Ovary (tissue), 9 donors: ENCODE results near the gene CYP21A2. TPM values are rescaled to one million over a fixed set of nuclear protein-coding genes. Genes with fewer than 3 reads are reported as not detected.

Source experiments
- DNase-seq, 5 donors: peaks; one replicate each; pipeline ENCODE4 v3.0.0-alpha.2; 2019 to 2020
- H3K27ac ChIP-seq, 2 donors: fragments of 200-600 bp; one replicate each; pipeline versions ENCODE4 v1.5.1 to v1.8.0; 2019 to 2022
- H3K27me3 ChIP-seq: fragments of 200-600 bp; one replicate; pipeline ENCODE4 v1.8.0; 2022
- H3K36me3 ChIP-seq: fragments of 200-600 bp; sonication (generic); one replicate; pipeline ENCODE4 v1.5.1; 2019
- H3K4me1 ChIP-seq: one replicate; pipeline ENCODE4 v1.8.1; 2013; ENCODE audit warnings: mild to moderate bottlenecking, moderate library complexity; ENCODE audit not compliant: insufficient read depth
- H3K4me3 ChIP-seq: fragments of 200-600 bp; sonication (generic); one replicate; pipeline ENCODE4 v1.5.1; 2017
- H3K9me3 ChIP-seq, 2 donors: fragments of 200-600 bp in 1 of 2; sonication (generic) in 1 of 2; one replicate each; pipeline versions ENCODE4 v1.5.1 to v1.8.1; 2013 to 2019; ENCODE audit warnings: mild to moderate bottlenecking in 1 of 2, moderate library complexity in 1 of 2
- CTCF ChIP-seq, 3 donors: fragments of 450-650 bp in 2 of 3; fragments of 200-600 bp in 1 of 3; IDR thresholded peaks; one replicate each; pipeline versions ENCODE4 v1.5.1 to v1.8.0; 2016 to 2022; ENCODE audit warnings: antibody characterized with exemption in 3 of 3, mild to moderate bottlenecking in 1 of 3
- EP300 ChIP-seq: sonication (generic); formaldehyde crosslinking; IDR thresholded peaks from one replicate; pipeline ENCODE4 v1.6.1; 2017; ENCODE audit warnings: antibody characterized with exemption
- POLR2A ChIP-seq: fragments of 450-650 bp; IDR thresholded peaks from one replicate; pipeline ENCODE4 v1.6.1; 2017; ENCODE audit warnings: antibody characterized with exemption, mild to moderate bottlenecking, moderate library complexity
- WGBS, 3 donors: extraction: QIAGEN DNeasy Blood & Tissue Kit in 1 of 3; methylation state at CpG; one replicate each; pipeline versions ENCODE4 v1.1.5 to v1.1.7; 2013 to 2017; 5-methylcytosine and 5-hydroxymethylcytosine counted together
- intact Hi-C, 4 donors: fragments of 100-400 bp; cut with DNase I; formaldehyde crosslinking; loops; one replicate each; pipeline versions ENCODE4 v1.11.0 to v1.15.1; 2022 to 2023
- polyA plus RNA-seq, 2 donors: library from polyadenylated mRNA; stranded (reverse); fragments of 200-250 nt in 1 of 2; fragments of 350-450 nt in 1 of 2; fragmentation: Illumina TruSeq in 1 of 2; extraction: RNeasy Lipid Tissue Mini Kit (QIAGEN cat#74804) in 1 of 2; gene quantifications; one replicate each; pipeline ENCODE4 v1.2.3, GENCODE V29; 2013 to 2014
- small RNA-seq: library from RNA; depleted of rRNA; stranded (forward); fragments of <200 nt; gene quantifications from one replicate; pipeline ENCODE3, GENCODE V24; 2016
- total RNA-seq, 7 donors: library from RNA; depleted of rRNA in 2 of 7; stranded (reverse); fragments of >200 nt in 2 of 7; fragmentation: NEBNext Ultra II Directional in 3 of 7; extraction: Animal tissue kit (Norgen Biotek cat#: 25700) in 3 of 7; gene quantifications; one replicate each; pipeline versions ENCODE4 v1.1.0 to v1.2.4, GENCODE V29; 2016 to 2023
- donor health status: DM: no; HTN: no; CAD: no; lungs with moderate emphysema.
- donor health status: DM: no; HTN: no; CAD: no.
- donor health status: Bipolar disorder and iron deficiency.
- donor health status: DM: yes; HTN: yes; CAD: no.
- donor health status: DM: no; HTN: no; CAD: no.
- donor health status: DM: yes; HTN: yes; CAD: no.

The CYP21A2 gene
- total and polyA plus RNA-seq, 9 donors: 1.9 to 21.7 (median 7.5) TPM

DNA sequence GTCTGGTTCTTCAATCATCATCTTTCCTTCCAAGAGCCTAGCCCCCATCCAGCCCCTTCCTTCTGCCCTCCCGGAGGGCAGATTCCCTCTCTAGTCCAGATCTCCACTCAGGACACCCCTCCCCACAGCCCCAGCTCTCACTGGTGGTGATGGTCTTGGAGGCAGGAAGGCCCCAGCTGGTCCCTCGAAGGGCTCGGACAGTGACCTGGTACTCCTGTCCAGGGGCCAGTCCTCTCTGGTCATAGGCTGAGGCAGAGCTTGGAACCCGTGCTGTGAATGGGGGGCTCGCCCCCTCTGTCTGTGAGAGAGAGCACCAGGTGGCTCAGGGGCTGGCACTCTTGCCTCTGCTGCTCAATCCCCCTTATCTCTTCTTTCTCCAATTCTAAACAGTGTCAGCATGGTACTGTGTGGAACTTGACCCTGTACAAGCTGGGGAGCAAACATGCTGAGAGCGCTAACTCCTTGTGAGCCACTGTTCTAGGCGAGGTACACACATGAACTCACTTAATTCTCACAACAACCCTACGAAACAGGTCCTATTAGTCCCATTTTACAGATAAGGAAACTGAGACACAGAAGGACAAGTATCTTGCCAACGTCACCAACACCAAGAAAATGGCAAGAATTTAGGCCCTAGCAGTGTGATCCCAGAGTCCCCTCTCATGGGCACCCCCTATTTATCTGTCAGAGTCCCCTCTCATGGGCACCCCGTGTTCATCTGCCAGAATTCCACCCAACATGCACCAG is 51.0 kb downstream of the CYP21A2 start:
- Histone ChIP-seq H3K4me1 (peaks cover 31% of the 10 kb centered on the region), H3K4me3 (no peak overlapping the region), H3K9me3 (no peaks in the 10 kb centered on the region), H3K27me3 (no peaks in the 10 kb centered on the region), H3K36me3 (no peaks in the 10 kb centered on the region), H3K27ac (peak overlapping the region in 1 of 2 donors; percentile 87)
- 79 to 81% (median 80%) methylated on average over 10 of the region's 10 CpGs for WGBS, 3 donors
- no peak for TF ChIP-seq CTCF (IDR thresholded peaks at IDR 0.05)
- no peak for TF ChIP-seq EP300
- no peak for TF ChIP-seq POLR2A
- peak in 1 of 5 donors; percentile 33 for DNase-seq
- intact Hi-C loops: loop anchor here in 1 of 4 donors (10.0 kb wide), 1 partner anchor 66 kb away; the partner anchor contains the start of genes PPT2 and PRRT1

Small RNA genes within 50 kb of the gene (small RNA-seq; reads per million reads assigned to genes)
- gene RNA5SP206: not detected

Other genes with a start within 250 kb of the CYP21A2 start
- 10 to 100 TPM; 16.0 to 73.6 (median 44.1) TPM for gene VARS1, start 242.7 kb upstream of the CYP21A2 start, total RNA-seq
- 10 to 100 TPM; 21.1 to 29.8 TPM for gene VARS1, start 242.7 kb upstream of the CYP21A2 start, polyA plus RNA-seq
- 10 to 100 TPM; 35.9 to 58.3 (median 47.5) TPM for gene LSM2, start 231.4 kb upstream of the CYP21A2 start, total RNA-seq
- gene LSM2, start 231.4 kb upstream of the CYP21A2 start, polyA plus RNA-seq: 10 to 100 TPM; 51.2 to 90.7 TPM
- 1 to 10 TPM; 1.3 to 6.1 (median 3.9) TPM for gene HSPA1L, start 223.1 kb upstream of the CYP21A2 start, total RNA-seq
- 1 to 10 TPM; 3.2 to 6.1 TPM for gene HSPA1L, start 223.1 kb upstream of the CYP21A2 start, polyA plus RNA-seq
- gene HSPA1A, start 222.9 kb upstream of the CYP21A2 start, total RNA-seq: 100 to 1,000 TPM in 5 of 7 donors, 10 to 100 TPM in 2; 51.5 to 340 (median 140) TPM
- 10 to 100 TPM; 44.6 to 83.1 TPM for gene HSPA1A, start 222.9 kb upstream of the CYP21A2 start, polyA plus RNA-seq
- gene HSPA1B, start 210.7 kb upstream of the CYP21A2 start, total RNA-seq: 100 to 1,000 TPM; 119 to 506 (median 196) TPM
- gene HSPA1B, start 210.7 kb upstream of the CYP21A2 start, polyA plus RNA-seq: 10 to 100 TPM; 41.9 to 66.0 TPM
- 10 to 100 TPM; 23.7 to 35.7 (median 28.2) TPM for gene NEU1, start 175.6 kb upstream of the CYP21A2 start, total RNA-seq
- gene NEU1, start 175.6 kb upstream of the CYP21A2 start, polyA plus RNA-seq: 10 to 100 TPM; 26.3 to 61.1 TPM
- gene SLC44A4, start 159.4 kb upstream of the CYP21A2 start, total RNA-seq: 10 to 100 TPM in 1 of 7 donors, 1 to 10 TPM in 6; 1.4 to 54.8 (median 6.4) TPM
- gene SLC44A4, start 159.4 kb upstream of the CYP21A2 start, polyA plus RNA-seq: 1 to 10 TPM; 1.8 to 2.5 TPM
- gene EHMT2, start 140.7 kb upstream of the CYP21A2 start, total RNA-seq: 10 to 100 TPM; 23.1 to 71.7 (median 57.7) TPM
- 10 to 100 TPM; 19.7 to 48.4 TPM for gene EHMT2, start 140.7 kb upstream of the CYP21A2 start, polyA plus RNA-seq
- gene ZBTB12, start 136.3 kb upstream of the CYP21A2 start, total RNA-seq: 10 to 100 TPM in 5 of 7 donors, 1 to 10 TPM in 2; 1.9 to 24.8 (median 10.8) TPM
- 10 to 100 TPM in 1 of 2 donors, 1 to 10 TPM in 1; 2.4 to 10.3 TPM for gene ZBTB12, start 136.3 kb upstream of the CYP21A2 start, polyA plus RNA-seq
- 10 to 100 TPM in 4 of 7 donors, 1 to 10 TPM in 3; 1.4 to 23.0 (median 11.4) TPM for gene C2, start 110.7 kb upstream of the CYP21A2 start, total RNA-seq
- 10 to 100 TPM in 1 of 2 donors, 1 to 10 TPM in 1; 8.6 to 32.6 TPM for gene C2, start 110.7 kb upstream of the CYP21A2 start, polyA plus RNA-seq
- 100 to 1,000 TPM in 1 of 7 donors, 10 to 100 TPM in 6; 11.3 to 231 (median 23.8) TPM for gene CFB, start 92.3 kb upstream of the CYP21A2 start, total RNA-seq
- gene CFB, start 92.3 kb upstream of the CYP21A2 start, polyA plus RNA-seq: 10 to 100 TPM; 19.1 to 20.4 TPM
- 10 to 100 TPM; 59.2 to 75.0 (median 65.8) TPM for gene NELFE, start 79.4 kb upstream of the CYP21A2 start, total RNA-seq
- gene NELFE, start 79.4 kb upstream of the CYP21A2 start, polyA plus RNA-seq: 10 to 100 TPM; 54.8 to 84.5 TPM
- gene SKIC2, start 79.2 kb upstream of the CYP21A2 start, total RNA-seq: 10 to 100 TPM; 37.2 to 59.4 (median 51.5) TPM
- gene SKIC2, start 79.2 kb upstream of the CYP21A2 start, polyA plus RNA-seq: 10 to 100 TPM; 24.6 to 36.3 TPM
- gene DXO, start 66.3 kb upstream of the CYP21A2 start, total RNA-seq: 10 to 100 TPM; 22.3 to 42.8 (median 26.7) TPM
- 10 to 100 TPM; 11.7 to 29.3 TPM for gene DXO, start 66.3 kb upstream of the CYP21A2 start, polyA plus RNA-seq
- 1,000 to 10,000 TPM in 1 of 7 donors, 100 to 1,000 TPM in 6; 147 to 1,617 (median 248) TPM for gene C4A, start 56.4 kb upstream of the CYP21A2 start, total RNA-seq
- 100 to 1,000 TPM; 114 to 324 TPM for gene C4A, start 56.4 kb upstream of the CYP21A2 start, polyA plus RNA-seq
- gene C4B, start 23.6 kb upstream of the CYP21A2 start, total RNA-seq: 1,000 to 10,000 TPM in 1 of 7 donors, 100 to 1,000 TPM in 6; 163 to 1,673 (median 271) TPM
- 100 to 1,000 TPM in 1 of 2 donors, 10 to 100 TPM in 1; 97.4 to 326 TPM for gene C4B, start 23.6 kb upstream of the CYP21A2 start, polyA plus RNA-seq
- gene TNXB, start 70.9 kb downstream of the CYP21A2 start, total RNA-seq: 100 to 1,000 TPM in 6 of 7 donors, 10 to 100 TPM in 1; 58.5 to 334 (median 205) TPM
- 100 to 1,000 TPM in 1 of 2 donors, 10 to 100 TPM in 1; 13.3 to 114 TPM for gene TNXB, start 70.9 kb downstream of the CYP21A2 start, polyA plus RNA-seq
- gene ATF6B, start 89.8 kb downstream of the CYP21A2 start, total RNA-seq: 100 to 1,000 TPM in 1 of 7 donors, 10 to 100 TPM in 6; 27.8 to 100 (median 84.5) TPM
- gene ATF6B, start 89.8 kb downstream of the CYP21A2 start, polyA plus RNA-seq: 10 to 100 TPM; 37.9 to 70.3 TPM
- 1 to 10 TPM; 1.7 to 4.6 (median 4.1) TPM for gene FKBPL, start 91.9 kb downstream of the CYP21A2 start, total RNA-seq
- 1 to 10 TPM; 4.2 to 5.5 TPM for gene FKBPL, start 91.9 kb downstream of the CYP21A2 start, polyA plus RNA-seq
- gene PRRT1, start 113.5 kb downstream of the CYP21A2 start, total RNA-seq: 10 to 100 TPM in 5 of 7 donors, 1 to 10 TPM in 2; 2.4 to 44.1 (median 28.0) TPM
- 10 to 100 TPM; 16.3 to 27.7 TPM for gene PRRT1, start 113.5 kb downstream of the CYP21A2 start, polyA plus RNA-seq
- 10 to 100 TPM; 33.5 to 63.9 (median 43.9) TPM for gene PPT2, start 115.7 kb downstream of the CYP21A2 start, total RNA-seq
- 10 to 100 TPM; 34.4 to 53.1 TPM for gene PPT2, start 115.7 kb downstream of the CYP21A2 start, polyA plus RNA-seq
- gene EGFL8, start 126.2 kb downstream of the CYP21A2 start, total RNA-seq: 10 to 100 TPM; 11.8 to 47.3 (median 36.8) TPM
- 10 to 100 TPM; 29.8 to 36.7 TPM for gene EGFL8, start 126.2 kb downstream of the CYP21A2 start, polyA plus RNA-seq
- gene AGPAT1, start 137.7 kb downstream of the CYP21A2 start, total RNA-seq: 10 to 100 TPM; 29.6 to 82.4 (median 60.6) TPM
- 10 to 100 TPM; 53.5 to 75.7 TPM for gene AGPAT1, start 137.7 kb downstream of the CYP21A2 start, polyA plus RNA-seq
- 10 to 100 TPM; 49.2 to 81.6 (median 75.4) TPM for gene RNF5, start 140.0 kb downstream of the CYP21A2 start, total RNA-seq
- gene RNF5, start 140.0 kb downstream of the CYP21A2 start, polyA plus RNA-seq: 100 to 1,000 TPM in 1 of 2 donors, 10 to 100 TPM in 1; 88.6 to 103 TPM
- gene AGER, start 145.8 kb downstream of the CYP21A2 start, total RNA-seq: 10 to 100 TPM in 1 of 7 donors, 1 to 10 TPM in 6; 3.4 to 12.8 (median 8.1) TPM
- gene AGER, start 145.8 kb downstream of the CYP21A2 start, polyA plus RNA-seq: 1 to 10 TPM; 5.1 to 5.9 TPM
- 100 to 1,000 TPM in 4 of 7 donors, 10 to 100 TPM in 3; 39.3 to 110 (median 100) TPM for gene PBX2, start 151.8 kb downstream of the CYP21A2 start, total RNA-seq
- gene PBX2, start 151.8 kb downstream of the CYP21A2 start, polyA plus RNA-seq: 10 to 100 TPM; 74.0 to 75.5 TPM
- gene GPSM3, start 154.2 kb downstream of the CYP21A2 start, total RNA-seq: 1 to 10 TPM; 3.1 to 8.4 (median 4.7) TPM
- 1 to 10 TPM; 5.4 to 8.7 TPM for gene GPSM3, start 154.2 kb downstream of the CYP21A2 start, polyA plus RNA-seq
- 10 to 100 TPM in 4 of 7 donors, 1 to 10 TPM in 3; 7.2 to 19.1 (median 10.7) TPM for gene NOTCH4, start 185.7 kb downstream of the CYP21A2 start, total RNA-seq
- 10 to 100 TPM; 12.4 to 21.2 TPM for gene NOTCH4, start 185.7 kb downstream of the CYP21A2 start, polyA plus RNA-seq